Measurements from ENCODE around the gene EXTL2. TPM values are rescaled to one million over a fixed set of nuclear protein-coding genes. Genes with fewer than 3 reads are reported as not detected.

The EXTL2 gene
- total RNA-seq, 1 donor from 2014 or later = 73.3 TPM

- Mint-ChIP-seq H3K4me1 (no peaks in the 10 kb centered on the region), H3K4me3 (no peak overlapping the region), H3K36me3 (peaks cover 26% of the 10 kb centered on the region), H3K9me3 (peaks cover 2% of the 10 kb centered on the region), H3K27me3 (ENCODE audit: insufficient read depth, low read depth) (peaks cover 2% of the 10 kb centered on the region), H3K27ac (no peak overlapping the region)
- H3K36me3 ChIP-seq = peaks cover 7% of the 10 kb centered on the region
- H3K9ac ChIP-seq = no peak overlapping the region
- DNase-seq (ENCODE audit: low spot score) = no peak
- TF ChIP-seq CTCF (IDR thresholded peaks at IDR 0.05) = no peak
- no peak for TF ChIP-seq EZH2 (IDR thresholded peaks at IDR 0.05)
- TF ChIP-seq EZH2phosphoT487 (IDR thresholded peaks at IDR 0.05) = no peak
- H2AFZ ChIP-seq (replicated peaks) = no peak overlapping the region
- H3K4me1 ChIP-seq = no peaks in the 10 kb centered on the region
- H3K4me2 ChIP-seq = no peak overlapping the region
- no peaks in the 10 kb centered on the region for H3K79me2 ChIP-seq (ENCODE audit: low read depth)
- H3F3A ChIP-seq (ENCODE audit: low read depth) = no peaks in the 10 kb centered on the region
- H3K4me3 ChIP-seq = no peak overlapping the region
- H3K27me3 ChIP-seq = no peaks in the 10 kb centered on the region
- no peaks in the 10 kb centered on the region for H3K9me3 ChIP-seq (ENCODE audit: low read depth)
- H4K20me1 ChIP-seq (ENCODE audit: low read depth) = no peaks in the 10 kb centered on the region
- H3K27ac ChIP-seq = no peak overlapping the region
Measured at GRCh38 chr1:100927276-100927675, 32.6 kb upstream of the EXTL2 start.

GRCh38 chr1:100926240-100926639 is 31.6 kb upstream of the EXTL2 start:
- Mint-ChIP-seq H3K4me3 (no peak overlapping the region), H3K4me1 (no peaks in the 10 kb centered on the region), H3K9me3 (peaks cover 2% of the 10 kb centered on the region), H3K27ac (no peak overlapping the region), H3K36me3 (peaks cover 24% of the 10 kb centered on the region), H3K27me3 (ENCODE audit: insufficient read depth, low read depth) (peaks cover 2% of the 10 kb centered on the region)
- Histone ChIP-seq H2AFZ (replicated peaks) (no peak overlapping the region), H3K9me3 (ENCODE audit: low read depth) (no peaks in the 10 kb centered on the region), H3K79me2 (ENCODE audit: low read depth) (no peaks in the 10 kb centered on the region), H3K4me3 (no peak overlapping the region), H4K20me1 (ENCODE audit: low read depth) (no peaks in the 10 kb centered on the region), H3K4me1 (no peaks in the 10 kb centered on the region), H3K9ac (no peak overlapping the region), H3K27me3 (no peaks in the 10 kb centered on the region), H3F3A (ENCODE audit: low read depth) (no peaks in the 10 kb centered on the region), H3K36me3 (peaks cover 7% of the 10 kb centered on the region), H3K4me2 (no peak overlapping the region), H3K27ac (no peak overlapping the region)
- TF ChIP-seq EZH2phosphoT487 (IDR thresholded peaks at IDR 0.05) = no peak
- DNase-seq (ENCODE audit: low spot score) = no peak

- no peaks in the 10 kb centered on the region for H3K9me3 ChIP-seq (ENCODE audit: low read depth)
- no peaks in the 10 kb centered on the region for H3K27me3 ChIP-seq
- peaks cover 7% of the 10 kb centered on the region for H3K36me3 ChIP-seq
- H3K27ac Mint-ChIP-seq = no peak overlapping the region
- H4K20me1 ChIP-seq (ENCODE audit: low read depth) = no peaks in the 10 kb centered on the region
- no peak overlapping the region for H3K4me3 Mint-ChIP-seq
- H3K9ac ChIP-seq = no peak overlapping the region
- no peaks in the 10 kb centered on the region for H3K4me1 Mint-ChIP-seq
- no peak overlapping the region for H3K4me2 ChIP-seq
- DNase-seq (ENCODE audit: low spot score) = no peak
- no peak overlapping the region for H3K4me3 ChIP-seq
- H3K9me3 Mint-ChIP-seq = peaks cover 2% of the 10 kb centered on the region
- H3K27ac ChIP-seq = no peak overlapping the region
- no peaks in the 10 kb centered on the region for H3K79me2 ChIP-seq (ENCODE audit: low read depth)
- H2AFZ ChIP-seq (replicated peaks) = no peak overlapping the region
- H3K36me3 Mint-ChIP-seq = peaks cover 24% of the 10 kb centered on the region
- peaks cover 5% of the 10 kb centered on the region for H3F3A ChIP-seq (ENCODE audit: low read depth)
- no peak for TF ChIP-seq CTCF (IDR thresholded peaks at IDR 0.05)
- peaks cover 2% of the 10 kb centered on the region for H3K27me3 Mint-ChIP-seq (ENCODE audit: insufficient read depth, low read depth)
- no peaks in the 10 kb centered on the region for H3K4me1 ChIP-seq
Measured at GRCh38 chr1:100924991-100925390, 30.3 kb upstream of the EXTL2 start.

GRCh38 chr1:100924212-100924611 is 29.6 kb upstream of the EXTL2 start:
- no peak overlapping the region for H3K27ac ChIP-seq
- H3F3A ChIP-seq (ENCODE audit: low read depth) = peaks cover 6% of the 10 kb centered on the region
- no peak overlapping the region for H2AFZ ChIP-seq (replicated peaks)
- H3K27me3 ChIP-seq = no peaks in the 10 kb centered on the region
- no peaks in the 10 kb centered on the region for H4K20me1 ChIP-seq (ENCODE audit: low read depth)
- TF ChIP-seq EZH2phosphoT487 (IDR thresholded peaks at IDR 0.05) (no peak), EZH2 (IDR thresholded peaks at IDR 0.05) (no peak), CTCF (IDR thresholded peaks at IDR 0.05) (no peak)
- peaks cover 24% of the 10 kb centered on the region for H3K36me3 Mint-ChIP-seq
- no peak overlapping the region for H3K9ac ChIP-seq
- peaks cover 2% of the 10 kb centered on the region for H3K27me3 Mint-ChIP-seq (ENCODE audit: insufficient read depth, low read depth)
- no peak for DNase-seq (ENCODE audit: low spot score)
- H3K4me3 Mint-ChIP-seq = no peak overlapping the region
- H3K4me1 Mint-ChIP-seq = no peaks in the 10 kb centered on the region
- peaks cover 2% of the 10 kb centered on the region for H3K9me3 Mint-ChIP-seq
- no peak overlapping the region for H3K4me3 ChIP-seq
- no peaks in the 10 kb centered on the region for H3K9me3 ChIP-seq (ENCODE audit: low read depth)
- no peaks in the 10 kb centered on the region for H3K4me1 ChIP-seq
- H3K27ac Mint-ChIP-seq = no peak overlapping the region
- no peak overlapping the region for H3K4me2 ChIP-seq
- H3K79me2 ChIP-seq (ENCODE audit: low read depth) = no peaks in the 10 kb centered on the region
- peaks cover 1% of the 10 kb centered on the region for H3K36me3 ChIP-seq

Measured in neural progenitor cell (in vitro differentiated cells).